OCI-LY1 (cell line): ENCODE results near the gene ADORA3.

ENCODE experiments used
- H2AFZ ChIP-seq: fragments of 200-600 bp; sonication (generic), shearing (Covaris generic); 2 replicates; pipeline ENCODE4 v1.6.0; 2014; ENCODE audit warnings: antibody characterized with exemption, mild to moderate bottlenecking, low read length
- H3F3A ChIP-seq: fragments of 200-600 bp; sonication (generic), shearing (Covaris generic); 2 replicates; pipeline ENCODE4 v1.6.0; 2014; ENCODE audit warnings: mild to moderate bottlenecking, antibody characterized with exemption, low read length, moderate library complexity; ENCODE audit not compliant: insufficient read depth
- H3K27ac ChIP-seq: fragments of 200-600 bp; sonication (generic); 2 replicates; pipeline ENCODE4 v1.5.1; 2014; ENCODE audit warnings: low read length, mixed run types, mild to moderate bottlenecking, low read depth; ENCODE audit not compliant: poor library complexity, severe bottlenecking
- H3K27me3 ChIP-seq: fragments of 200-600 bp; sonication (generic); 2 replicates; pipeline ENCODE4 v1.6.0; 2014; ENCODE audit warnings: antibody characterized with exemption, mild to moderate bottlenecking, low read length, moderate library complexity; ENCODE audit not compliant: insufficient read depth
- H3K36me3 ChIP-seq: fragments of 200-600 bp; sonication (generic); 2 replicates; pipeline ENCODE4 v1.6.1; 2014; ENCODE audit warnings: mild to moderate bottlenecking, antibody characterized with exemption, low read length, moderate library complexity, mixed read lengths; ENCODE audit not compliant: insufficient read depth
- H3K4me1 ChIP-seq: fragments of 200-600 bp; sonication (generic); 2 replicates; pipeline ENCODE4 v1.5.1; 2014; ENCODE audit warnings: mild to moderate bottlenecking, low read length, moderate library complexity; ENCODE audit not compliant: insufficient read depth, severe bottlenecking
- H3K4me2 ChIP-seq: fragments of 200-600 bp; sonication (generic), shearing (Covaris generic); 2 replicates; pipeline ENCODE4 v1.6.1; 2014; ENCODE audit warnings: low read length
- H3K4me3 ChIP-seq: fragments of 200-600 bp; sonication (generic); 2 replicates; pipeline ENCODE4 v1.5.1; 2014; ENCODE audit warnings: low read length, low read depth, mild to moderate bottlenecking, mixed read lengths; ENCODE audit not compliant: poor library complexity, severe bottlenecking
- H3K79me2 ChIP-seq: fragments of 200-600 bp; shearing (Covaris generic); 2 replicates; pipeline ENCODE4 v1.6.1; 2016; ENCODE audit warnings: mixed run types, low read length, mixed read lengths; ENCODE audit not compliant: insufficient read depth
- H3K9ac ChIP-seq: fragments of 200-600 bp; sonication (generic), shearing (Covaris generic); 2 replicates; pipeline ENCODE4 v1.6.1; 2014; ENCODE audit warnings: mild to moderate bottlenecking, low read length, mixed read lengths
- H3K9me2 ChIP-seq: fragments of 200-600 bp; sonication (generic), shearing (Covaris generic); 2 replicates; pipeline ENCODE4 v1.6.1; 2014; ENCODE audit warnings: low read depth, mild to moderate bottlenecking, low read length, mixed read lengths
- H3K9me3 ChIP-seq: fragments of 200-600 bp; shearing (Covaris generic); 2 replicates; pipeline ENCODE4 v1.6.1; 2014; ENCODE audit warnings: low read length, mixed read lengths
- H4K20me1 ChIP-seq: fragments of 200-600 bp; sonication (generic), shearing (Covaris generic); 2 replicates; pipeline ENCODE4 v1.6.0; 2016; ENCODE audit warnings: mild to moderate bottlenecking, low read length; ENCODE audit not compliant: insufficient read depth
- EZH2 ChIP-seq: fragments of 200-600 bp; sonication (generic), shearing (Covaris generic); IDR thresholded peaks from 2 replicates; pipeline ENCODE4 v1.8.0; 2017; ENCODE audit warnings: borderline replicate concordance, mixed run types, mild to moderate bottlenecking, antibody characterized with exemption, low read length, moderate library complexity, mixed read lengths
- TF ChIP-seq, protein P1 (sequence below): fragments of 200-600 bp; sonication (generic), shearing (Covaris generic); IDR thresholded peaks from 2 replicates; pipeline ENCODE4 v1.5.1; 2017; ENCODE audit warnings: mild to moderate bottlenecking, antibody characterized with exemption, low read length, moderate library complexity, mixed read lengths

ADORA3 gene

DNA sequence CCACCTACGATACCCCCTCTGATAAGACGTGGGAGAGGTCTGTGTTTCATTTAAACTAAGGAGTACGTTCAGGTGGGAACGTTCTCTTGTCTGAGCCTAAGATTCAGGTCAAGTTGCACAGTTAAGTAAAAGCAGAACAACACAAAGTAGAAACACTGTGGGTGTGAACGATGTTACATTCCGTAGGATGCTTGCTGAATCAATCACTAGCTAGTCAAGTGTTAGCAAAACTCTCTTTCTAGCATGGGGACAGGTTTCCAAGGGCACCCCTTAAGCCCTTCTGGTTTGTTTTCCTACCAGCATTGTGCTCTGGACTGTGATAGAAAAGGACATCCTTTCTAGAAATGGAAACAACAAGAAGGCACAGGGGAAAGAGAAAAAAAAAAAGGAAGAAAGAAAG lies 16.3 kb downstream of the ADORA3 start:
- no peak overlapping the region for H3K9ac ChIP-seq
- no peaks in the 10 kb centered on the region for H3K36me3 ChIP-seq
- no peaks in the 10 kb centered on the region for H3K9me3 ChIP-seq
- no peaks in the 10 kb centered on the region for H3K27me3 ChIP-seq
- H4K20me1 ChIP-seq = no peaks in the 10 kb centered on the region
- H3K79me2 ChIP-seq = no peaks in the 10 kb centered on the region
- TF ChIP-seq EZH2 = no peak
- TF ChIP-seq, protein P1, sequence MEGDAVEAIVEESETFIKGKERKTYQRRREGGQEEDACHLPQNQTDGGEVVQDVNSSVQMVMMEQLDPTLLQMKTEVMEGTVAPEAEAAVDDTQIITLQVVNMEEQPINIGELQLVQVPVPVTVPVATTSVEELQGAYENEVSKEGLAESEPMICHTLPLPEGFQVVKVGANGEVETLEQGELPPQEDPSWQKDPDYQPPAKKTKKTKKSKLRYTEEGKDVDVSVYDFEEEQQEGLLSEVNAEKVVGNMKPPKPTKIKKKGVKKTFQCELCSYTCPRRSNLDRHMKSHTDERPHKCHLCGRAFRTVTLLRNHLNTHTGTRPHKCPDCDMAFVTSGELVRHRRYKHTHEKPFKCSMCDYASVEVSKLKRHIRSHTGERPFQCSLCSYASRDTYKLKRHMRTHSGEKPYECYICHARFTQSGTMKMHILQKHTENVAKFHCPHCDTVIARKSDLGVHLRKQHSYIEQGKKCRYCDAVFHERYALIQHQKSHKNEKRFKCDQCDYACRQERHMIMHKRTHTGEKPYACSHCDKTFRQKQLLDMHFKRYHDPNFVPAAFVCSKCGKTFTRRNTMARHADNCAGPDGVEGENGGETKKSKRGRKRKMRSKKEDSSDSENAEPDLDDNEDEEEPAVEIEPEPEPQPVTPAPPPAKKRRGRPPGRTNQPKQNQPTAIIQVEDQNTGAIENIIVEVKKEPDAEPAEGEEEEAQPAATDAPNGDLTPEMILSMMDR = no peak
- H3K9me2 ChIP-seq = no peaks in the 10 kb centered on the region
- H3K4me3 ChIP-seq = no peak overlapping the region
- H3K4me1 ChIP-seq = no peaks in the 10 kb centered on the region
- no peak overlapping the region for H3K4me2 ChIP-seq
- no peak overlapping the region for H3K27ac ChIP-seq
- no peaks in the 10 kb centered on the region for H3F3A ChIP-seq
- no peak overlapping the region for H2AFZ ChIP-seq

DNA sequence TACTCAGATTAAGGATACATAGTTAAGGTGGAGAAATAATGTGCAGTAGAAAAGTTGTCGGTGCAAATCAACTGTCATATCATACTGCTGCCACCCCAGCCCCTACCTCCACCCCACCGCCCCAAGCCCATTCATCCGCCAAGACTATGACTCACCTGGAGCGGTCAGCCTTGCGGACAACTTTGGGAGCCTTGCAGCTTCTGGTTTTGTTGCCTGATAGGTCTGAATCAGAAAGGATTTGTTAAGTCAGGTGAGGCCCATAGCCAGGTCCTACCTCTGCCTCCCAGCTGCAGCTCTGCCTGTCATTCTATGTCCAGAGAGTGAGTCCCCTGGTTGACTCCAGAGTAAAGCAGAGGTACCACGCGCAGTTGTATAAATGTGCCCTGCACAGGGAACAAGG lies 17.0 kb downstream of the ADORA3 start:
- Histone ChIP-seq H3K4me1 (no peaks in the 10 kb centered on the region), H3K4me2 (no peak overlapping the region), H2AFZ (no peak overlapping the region), H3K27ac (no peak overlapping the region), H3K79me2 (no peaks in the 10 kb centered on the region), H3K27me3 (no peaks in the 10 kb centered on the region), H3F3A (no peaks in the 10 kb centered on the region), H3K9ac (no peak overlapping the region), H4K20me1 (no peaks in the 10 kb centered on the region), H3K4me3 (no peak overlapping the region), H3K36me3 (no peaks in the 10 kb centered on the region), H3K9me3 (no peaks in the 10 kb centered on the region), H3K9me2 (no peaks in the 10 kb centered on the region)
- TF ChIP-seq, protein P1 = no peak
- no peak for TF ChIP-seq EZH2

DNA sequence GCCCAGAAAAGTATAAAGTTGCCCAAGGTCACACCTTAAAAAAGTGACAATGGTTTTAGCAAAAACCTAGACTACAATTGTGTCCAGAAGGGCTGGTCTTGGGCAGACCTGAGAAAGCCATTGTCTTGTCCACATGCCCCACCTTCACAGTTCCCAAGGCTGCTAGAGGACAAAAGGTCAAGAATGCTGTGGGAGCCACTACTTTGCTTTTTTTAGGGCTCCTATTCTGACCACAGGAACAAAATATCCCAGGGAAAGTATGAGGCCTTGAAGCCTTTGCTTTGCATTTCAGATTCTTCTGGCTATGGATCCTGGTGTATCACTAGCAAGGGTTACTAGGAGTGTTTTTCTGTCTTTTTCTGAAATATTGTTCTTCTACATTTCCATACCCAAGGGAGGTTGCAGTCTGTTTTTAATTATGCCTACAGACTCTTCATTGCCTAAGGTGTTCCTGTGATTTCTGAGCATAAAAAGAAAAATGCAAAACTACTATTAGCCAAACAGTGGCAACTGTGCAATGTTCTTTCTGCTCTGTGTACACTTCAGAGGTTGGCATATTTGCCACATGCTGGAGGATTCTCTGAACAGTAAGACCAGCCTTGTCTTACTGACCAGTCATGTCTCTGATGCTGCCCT lies 18.9 kb downstream of the ADORA3 start:
- no peaks in the 10 kb centered on the region for H3F3A ChIP-seq
- H3K9ac ChIP-seq = no peak overlapping the region
- H3K27ac ChIP-seq = no peak overlapping the region
- H2AFZ ChIP-seq = no peak overlapping the region
- no peaks in the 10 kb centered on the region for H3K9me2 ChIP-seq
- no peak for TF ChIP-seq EZH2
- TF ChIP-seq, protein P1 = no peak
- no peaks in the 10 kb centered on the region for H3K36me3 ChIP-seq
- H3K27me3 ChIP-seq = no peaks in the 10 kb centered on the region
- no peak overlapping the region for H3K4me2 ChIP-seq
- H3K79me2 ChIP-seq = no peaks in the 10 kb centered on the region
- H4K20me1 ChIP-seq = no peaks in the 10 kb centered on the region
- no peak overlapping the region for H3K4me3 ChIP-seq
- H3K4me1 ChIP-seq = no peaks in the 10 kb centered on the region
- H3K9me3 ChIP-seq = no peaks in the 10 kb centered on the region
